Measurements from ENCODE around the gene KDM7A.

DNA sequence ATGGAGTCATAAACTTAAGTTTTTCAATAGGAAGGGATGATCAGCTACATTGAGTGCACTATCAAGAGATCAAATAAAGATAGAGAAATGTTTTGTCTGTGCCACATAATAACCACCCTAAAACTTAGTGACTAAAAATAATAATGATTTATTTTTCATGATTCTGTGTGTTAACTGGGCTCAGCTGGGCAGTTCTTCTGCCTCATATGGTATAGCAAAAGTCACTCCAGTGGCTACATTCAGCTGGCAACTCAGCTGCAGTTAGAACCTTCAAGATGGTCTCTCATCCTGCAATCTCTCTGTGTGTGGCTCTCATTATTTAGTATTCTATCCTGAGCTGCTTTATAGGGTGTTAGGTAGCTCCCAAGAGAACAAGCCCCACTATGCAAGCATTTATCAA is 106.2 kb downstream of the KDM7A start:
- TF ChIP-seq, protein P1, sequence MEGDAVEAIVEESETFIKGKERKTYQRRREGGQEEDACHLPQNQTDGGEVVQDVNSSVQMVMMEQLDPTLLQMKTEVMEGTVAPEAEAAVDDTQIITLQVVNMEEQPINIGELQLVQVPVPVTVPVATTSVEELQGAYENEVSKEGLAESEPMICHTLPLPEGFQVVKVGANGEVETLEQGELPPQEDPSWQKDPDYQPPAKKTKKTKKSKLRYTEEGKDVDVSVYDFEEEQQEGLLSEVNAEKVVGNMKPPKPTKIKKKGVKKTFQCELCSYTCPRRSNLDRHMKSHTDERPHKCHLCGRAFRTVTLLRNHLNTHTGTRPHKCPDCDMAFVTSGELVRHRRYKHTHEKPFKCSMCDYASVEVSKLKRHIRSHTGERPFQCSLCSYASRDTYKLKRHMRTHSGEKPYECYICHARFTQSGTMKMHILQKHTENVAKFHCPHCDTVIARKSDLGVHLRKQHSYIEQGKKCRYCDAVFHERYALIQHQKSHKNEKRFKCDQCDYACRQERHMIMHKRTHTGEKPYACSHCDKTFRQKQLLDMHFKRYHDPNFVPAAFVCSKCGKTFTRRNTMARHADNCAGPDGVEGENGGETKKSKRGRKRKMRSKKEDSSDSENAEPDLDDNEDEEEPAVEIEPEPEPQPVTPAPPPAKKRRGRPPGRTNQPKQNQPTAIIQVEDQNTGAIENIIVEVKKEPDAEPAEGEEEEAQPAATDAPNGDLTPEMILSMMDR (IDR thresholded peaks at IDR 0.05; ENCODE audit: insufficient read depth, low read length) = no peak
- no peak for TF ChIP-seq POLR2AphosphoS5 (IDR thresholded peaks at IDR 0.05; ENCODE audit: low read depth)
- TF ChIP-seq, protein P2, sequence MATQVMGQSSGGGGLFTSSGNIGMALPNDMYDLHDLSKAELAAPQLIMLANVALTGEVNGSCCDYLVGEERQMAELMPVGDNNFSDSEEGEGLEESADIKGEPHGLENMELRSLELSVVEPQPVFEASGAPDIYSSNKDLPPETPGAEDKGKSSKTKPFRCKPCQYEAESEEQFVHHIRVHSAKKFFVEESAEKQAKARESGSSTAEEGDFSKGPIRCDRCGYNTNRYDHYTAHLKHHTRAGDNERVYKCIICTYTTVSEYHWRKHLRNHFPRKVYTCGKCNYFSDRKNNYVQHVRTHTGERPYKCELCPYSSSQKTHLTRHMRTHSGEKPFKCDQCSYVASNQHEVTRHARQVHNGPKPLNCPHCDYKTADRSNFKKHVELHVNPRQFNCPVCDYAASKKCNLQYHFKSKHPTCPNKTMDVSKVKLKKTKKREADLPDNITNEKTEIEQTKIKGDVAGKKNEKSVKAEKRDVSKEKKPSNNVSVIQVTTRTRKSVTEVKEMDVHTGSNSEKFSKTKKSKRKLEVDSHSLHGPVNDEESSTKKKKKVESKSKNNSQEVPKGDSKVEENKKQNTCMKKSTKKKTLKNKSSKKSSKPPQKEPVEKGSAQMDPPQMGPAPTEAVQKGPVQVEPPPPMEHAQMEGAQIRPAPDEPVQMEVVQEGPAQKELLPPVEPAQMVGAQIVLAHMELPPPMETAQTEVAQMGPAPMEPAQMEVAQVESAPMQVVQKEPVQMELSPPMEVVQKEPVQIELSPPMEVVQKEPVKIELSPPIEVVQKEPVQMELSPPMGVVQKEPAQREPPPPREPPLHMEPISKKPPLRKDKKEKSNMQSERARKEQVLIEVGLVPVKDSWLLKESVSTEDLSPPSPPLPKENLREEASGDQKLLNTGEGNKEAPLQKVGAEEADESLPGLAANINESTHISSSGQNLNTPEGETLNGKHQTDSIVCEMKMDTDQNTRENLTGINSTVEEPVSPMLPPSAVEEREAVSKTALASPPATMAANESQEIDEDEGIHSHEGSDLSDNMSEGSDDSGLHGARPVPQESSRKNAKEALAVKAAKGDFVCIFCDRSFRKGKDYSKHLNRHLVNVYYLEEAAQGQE (IDR thresholded peaks at IDR 0.05; ENCODE audit: insufficient replicate concordance, low read depth) = no peak
- TF ChIP-seq GABPA (IDR thresholded peaks at IDR 0.05; ENCODE audit: low read depth) = no peak
- TF ChIP-seq SPI1 (IDR thresholded peaks at IDR 0.05; ENCODE audit: borderline replicate concordance, low read depth) = no peak
